Astrocyte of the cerebellum (primary cell): ENCODE data around the gene BICDL2.

ENCODE experiments used
- DNase-seq: peaks from one replicate; pipeline ENCODE4 v3.0.0-alpha.2; 2011; ENCODE audit warnings: low read depth
- H3K4me3 ChIP-seq: 2 replicates; pipeline ENCODE4 v1.5.1; 2011; ENCODE audit warnings: mild to moderate bottlenecking, low read depth, low read length, moderate library complexity
- in situ Hi-C: cut with HindIII; loops from 2 replicates; pipeline ENCODE4 v1.10.0; 2017; ENCODE audit warnings: low sequenced_read_pairs
- TF ChIP-seq, protein P1 (sequence below): IDR thresholded peaks from 2 replicates; pipeline ENCODE4 v1.5.1; 2012; ENCODE audit warnings: low read length, low read depth, moderate library complexity, mild to moderate bottlenecking; ENCODE audit errors: missing control alignments

BICDL2 gene

DNA sequence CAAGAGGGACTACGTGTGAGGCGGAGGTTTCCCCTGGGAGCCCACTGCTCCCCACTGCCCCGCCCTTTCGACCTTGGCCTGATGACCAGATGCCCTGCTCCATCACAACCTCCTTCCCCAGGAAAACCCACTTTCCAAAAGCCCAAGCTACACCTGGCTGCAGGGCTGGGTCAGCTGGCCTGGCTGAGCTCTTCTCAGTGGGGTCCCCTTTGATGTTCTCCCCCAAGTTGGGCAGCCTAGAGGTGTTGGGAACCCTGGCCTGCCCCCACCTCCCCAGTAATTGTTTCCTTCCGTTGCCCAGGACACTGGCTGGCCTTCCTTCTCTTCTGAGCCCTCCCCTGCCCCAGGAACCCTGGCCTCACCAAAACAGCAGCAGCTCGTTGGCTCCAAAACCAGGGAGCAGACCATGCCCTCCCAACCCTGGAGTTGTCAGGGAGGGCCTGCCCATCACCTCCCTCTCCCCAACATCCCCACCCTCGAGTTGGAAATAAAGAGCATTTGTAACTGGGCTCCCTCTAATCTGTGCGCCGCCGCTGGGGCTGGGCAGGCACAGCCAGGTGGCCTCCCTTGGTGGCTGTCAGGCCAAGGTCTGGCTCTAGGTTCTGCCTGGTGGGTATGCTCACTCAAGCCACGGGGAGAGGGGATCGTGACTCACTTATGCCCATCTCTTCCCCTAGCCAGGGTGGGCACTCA, 22.6 kb downstream of the BICDL2 start:
- TF ChIP-seq, protein P1, sequence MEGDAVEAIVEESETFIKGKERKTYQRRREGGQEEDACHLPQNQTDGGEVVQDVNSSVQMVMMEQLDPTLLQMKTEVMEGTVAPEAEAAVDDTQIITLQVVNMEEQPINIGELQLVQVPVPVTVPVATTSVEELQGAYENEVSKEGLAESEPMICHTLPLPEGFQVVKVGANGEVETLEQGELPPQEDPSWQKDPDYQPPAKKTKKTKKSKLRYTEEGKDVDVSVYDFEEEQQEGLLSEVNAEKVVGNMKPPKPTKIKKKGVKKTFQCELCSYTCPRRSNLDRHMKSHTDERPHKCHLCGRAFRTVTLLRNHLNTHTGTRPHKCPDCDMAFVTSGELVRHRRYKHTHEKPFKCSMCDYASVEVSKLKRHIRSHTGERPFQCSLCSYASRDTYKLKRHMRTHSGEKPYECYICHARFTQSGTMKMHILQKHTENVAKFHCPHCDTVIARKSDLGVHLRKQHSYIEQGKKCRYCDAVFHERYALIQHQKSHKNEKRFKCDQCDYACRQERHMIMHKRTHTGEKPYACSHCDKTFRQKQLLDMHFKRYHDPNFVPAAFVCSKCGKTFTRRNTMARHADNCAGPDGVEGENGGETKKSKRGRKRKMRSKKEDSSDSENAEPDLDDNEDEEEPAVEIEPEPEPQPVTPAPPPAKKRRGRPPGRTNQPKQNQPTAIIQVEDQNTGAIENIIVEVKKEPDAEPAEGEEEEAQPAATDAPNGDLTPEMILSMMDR, result no peak
- in situ Hi-C loops, result no loop called here
- no peak overlapping the region for H3K4me3 ChIP-seq

DNA sequence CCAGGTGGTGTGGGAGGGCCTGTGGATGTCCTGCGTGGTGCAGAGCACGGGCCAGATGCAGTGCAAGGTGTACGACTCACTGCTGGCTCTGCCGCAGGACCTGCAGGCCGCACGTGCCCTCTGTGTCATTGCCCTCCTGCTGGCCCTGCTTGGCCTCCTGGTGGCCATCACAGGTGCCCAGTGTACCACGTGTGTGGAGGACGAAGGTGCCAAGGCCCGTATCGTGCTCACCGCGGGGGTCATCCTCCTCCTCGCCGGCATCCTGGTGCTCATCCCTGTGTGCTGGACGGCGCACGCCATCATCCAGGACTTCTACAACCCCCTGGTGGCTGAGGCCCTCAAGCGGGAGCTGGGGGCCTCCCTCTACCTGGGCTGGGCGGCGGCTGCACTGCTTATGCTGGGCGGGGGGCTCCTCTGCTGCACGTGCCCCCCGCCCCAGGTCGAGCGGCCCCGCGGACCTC, 23.2 kb downstream of the BICDL2 start:
- in situ Hi-C loops, result no loop called here
- no peak for DNase-seq
- no peak overlapping the region for H3K4me3 ChIP-seq
- TF ChIP-seq, protein P1, result no peak

More for the DNA sequence above, 22.6 kb downstream of the BICDL2 start:
- DNase-seq, result no peak

DNA sequence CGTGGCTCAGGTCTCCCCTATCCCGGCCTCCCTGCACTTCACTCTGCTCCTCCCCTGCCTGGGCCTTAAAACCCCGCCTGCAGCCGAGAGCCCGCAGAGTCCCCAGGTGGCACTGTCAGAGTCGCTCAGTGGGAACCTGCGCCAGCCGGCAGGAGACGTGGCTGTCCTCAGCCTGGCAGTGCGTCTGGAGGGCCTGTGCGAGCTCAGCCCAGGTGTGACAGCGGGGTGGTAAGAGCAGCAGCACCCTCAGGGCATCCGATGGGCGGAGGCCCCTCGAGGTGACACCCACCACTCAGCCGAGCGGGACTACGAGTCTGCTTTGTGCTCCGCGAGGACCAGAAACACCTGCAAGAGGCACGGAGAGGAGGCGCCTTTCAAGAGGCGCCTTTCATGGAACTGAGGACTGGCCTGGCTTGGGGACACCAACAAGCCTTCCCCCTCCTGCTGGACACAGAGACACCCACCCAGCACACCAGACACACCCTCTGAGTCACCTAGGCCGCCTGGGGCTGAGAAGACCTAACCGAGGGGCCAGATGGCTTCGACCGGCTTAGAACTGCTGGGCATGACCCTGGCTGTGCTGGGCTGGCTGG, 23.8 kb downstream of the BICDL2 start, which contains the start of gene CLDN9:
Gene CLDN9, plus strand, starts transcription at position 96 of the 593 bp plus-strand sequence. Its CDS starts 440 bp downstream, at position 536.
- in situ Hi-C loops, result no loop called here
- DNase-seq, result no peak
- H3K4me3 ChIP-seq, result no peak within 1 kb of the TSS
- TF ChIP-seq, protein P1, result no peak

DNA sequence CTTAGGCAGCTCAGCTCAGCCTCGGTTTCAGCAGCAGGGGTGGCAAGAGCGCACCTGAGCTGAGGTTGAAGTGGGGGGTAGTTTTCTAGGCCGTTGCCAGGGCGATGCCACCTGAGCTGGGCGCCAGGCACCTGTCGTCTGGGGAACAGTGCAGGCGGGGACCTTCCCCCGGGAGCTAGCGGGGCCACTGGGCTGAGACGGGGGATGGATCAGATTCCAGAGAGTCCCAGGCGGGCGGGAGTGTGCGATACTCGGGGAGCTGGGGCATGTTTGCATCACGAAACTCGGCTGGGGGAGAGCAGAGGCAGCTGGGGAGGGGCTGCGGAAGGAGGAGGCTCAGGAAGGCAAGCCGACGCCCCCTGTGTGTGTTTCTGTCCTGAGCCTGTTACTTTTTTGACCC, 24.5 kb downstream of the BICDL2 start:
- H3K4me3 ChIP-seq, result no peak overlapping the region
- in situ Hi-C loops, result no loop called here
- DNase-seq, result no peak
- TF ChIP-seq, protein P1, result no peak

DNA sequence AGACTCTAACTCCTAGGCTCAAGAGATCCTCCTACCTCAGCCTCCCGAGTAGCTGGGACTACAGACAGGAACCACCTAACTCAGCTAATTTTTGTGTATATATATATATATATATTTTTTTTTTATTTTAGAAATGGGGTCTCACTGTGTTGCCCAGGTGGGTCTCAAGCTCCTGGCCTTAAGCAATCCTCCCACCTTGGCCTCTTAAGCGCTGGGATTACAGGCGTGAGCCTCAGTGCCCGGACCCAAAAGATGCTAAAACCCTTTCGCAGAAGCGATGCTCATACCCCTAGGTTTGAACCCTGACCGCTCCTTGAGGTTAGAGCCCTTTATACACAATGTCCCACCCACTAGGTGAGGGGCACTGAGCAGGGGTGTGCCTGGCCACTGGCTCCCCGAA, 26.2 kb downstream of the BICDL2 start:
- H3K4me3 ChIP-seq, result no peak overlapping the region
- in situ Hi-C loops, result no loop called here
- TF ChIP-seq, protein P1, result no peak

DNA sequence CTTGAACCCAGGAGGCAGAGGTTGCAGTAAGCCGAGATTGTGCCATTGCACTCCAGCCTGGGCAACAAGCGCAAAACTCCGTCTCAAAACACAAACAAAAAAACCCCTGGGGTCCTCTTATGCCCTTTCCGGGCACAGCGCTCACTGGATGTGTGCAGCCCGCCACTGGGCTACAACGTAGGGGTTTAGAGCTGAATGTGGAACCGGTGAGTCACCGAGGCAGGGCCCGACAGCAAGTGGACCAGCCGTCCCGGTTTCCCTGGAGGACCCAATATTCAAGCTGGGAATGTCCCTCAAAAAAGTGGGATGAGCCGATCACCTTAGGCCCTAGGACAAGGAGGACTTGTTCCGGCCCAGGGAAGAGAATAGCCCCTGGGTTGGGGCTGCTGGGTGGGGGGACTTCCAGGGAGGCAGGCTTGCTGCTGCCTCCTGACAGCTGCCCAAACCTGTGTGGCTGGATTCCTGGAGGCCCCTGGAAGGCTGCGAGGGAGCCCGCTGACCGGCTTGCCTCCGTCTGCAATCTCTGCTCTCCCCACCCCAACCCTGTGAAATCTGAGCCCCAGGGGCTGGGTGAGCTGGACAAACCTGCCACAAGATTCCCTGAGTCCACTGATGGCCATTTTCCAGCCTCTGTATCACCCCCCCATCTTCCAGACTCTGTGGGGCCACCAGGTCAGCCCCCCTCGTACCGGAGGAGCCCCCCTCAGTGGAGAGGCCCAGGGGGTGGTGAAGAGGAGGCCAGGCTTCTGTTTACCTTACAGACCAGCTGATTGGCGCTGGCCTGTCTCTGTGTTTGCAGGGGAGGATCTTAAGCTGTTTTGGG, 27.0 kb downstream of the BICDL2 start:
- TF ChIP-seq, protein P1, result no peak
- no peak for DNase-seq
- in situ Hi-C loops, result no loop called here
- no peak overlapping the region for H3K4me3 ChIP-seq

More for the DNA sequence above, 26.2 kb downstream of the BICDL2 start:
- no peak for DNase-seq
